HG03439 (cell line): ENCODE measurements around the gene AMER2.

Experiments used
- ATAC-seq: cut with Tn5 transposase; IDR thresholded peaks from one replicate; pipeline ENCODE4 v1.9.1; 2021; ENCODE audit warnings: mild to moderate bottlenecking, moderate library complexity; ENCODE audit not compliant: unreplicated experiment

AMER2 gene, protein sequence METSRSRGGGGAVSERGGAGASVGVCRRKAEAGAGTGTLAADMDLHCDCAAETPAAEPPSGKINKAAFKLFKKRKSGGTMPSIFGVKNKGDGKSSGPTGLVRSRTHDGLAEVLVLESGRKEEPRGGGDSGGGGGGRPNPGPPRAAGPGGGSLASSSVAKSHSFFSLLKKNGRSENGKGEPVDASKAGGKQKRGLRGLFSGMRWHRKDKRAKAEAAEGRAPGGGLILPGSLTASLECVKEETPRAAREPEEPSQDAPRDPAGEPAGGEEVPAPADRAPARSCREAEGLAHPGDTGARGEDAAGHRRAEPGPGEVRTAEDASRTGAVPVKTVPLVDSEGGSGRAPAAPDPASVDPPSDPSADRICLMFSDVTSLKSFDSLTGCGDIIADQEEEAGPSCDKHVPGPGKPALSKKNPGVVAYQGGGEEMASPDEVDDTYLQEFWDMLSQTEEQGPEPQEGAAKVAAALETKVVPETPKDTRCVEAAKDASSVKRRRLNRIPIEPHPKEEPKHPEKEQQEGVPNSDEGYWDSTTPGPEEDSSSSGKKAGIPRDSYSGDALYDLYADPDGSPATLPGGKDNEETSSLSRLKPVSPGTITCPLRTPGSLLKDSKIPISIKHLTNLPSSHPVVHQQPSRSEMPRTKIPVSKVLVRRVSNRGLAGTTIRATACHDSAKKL

DNA sequence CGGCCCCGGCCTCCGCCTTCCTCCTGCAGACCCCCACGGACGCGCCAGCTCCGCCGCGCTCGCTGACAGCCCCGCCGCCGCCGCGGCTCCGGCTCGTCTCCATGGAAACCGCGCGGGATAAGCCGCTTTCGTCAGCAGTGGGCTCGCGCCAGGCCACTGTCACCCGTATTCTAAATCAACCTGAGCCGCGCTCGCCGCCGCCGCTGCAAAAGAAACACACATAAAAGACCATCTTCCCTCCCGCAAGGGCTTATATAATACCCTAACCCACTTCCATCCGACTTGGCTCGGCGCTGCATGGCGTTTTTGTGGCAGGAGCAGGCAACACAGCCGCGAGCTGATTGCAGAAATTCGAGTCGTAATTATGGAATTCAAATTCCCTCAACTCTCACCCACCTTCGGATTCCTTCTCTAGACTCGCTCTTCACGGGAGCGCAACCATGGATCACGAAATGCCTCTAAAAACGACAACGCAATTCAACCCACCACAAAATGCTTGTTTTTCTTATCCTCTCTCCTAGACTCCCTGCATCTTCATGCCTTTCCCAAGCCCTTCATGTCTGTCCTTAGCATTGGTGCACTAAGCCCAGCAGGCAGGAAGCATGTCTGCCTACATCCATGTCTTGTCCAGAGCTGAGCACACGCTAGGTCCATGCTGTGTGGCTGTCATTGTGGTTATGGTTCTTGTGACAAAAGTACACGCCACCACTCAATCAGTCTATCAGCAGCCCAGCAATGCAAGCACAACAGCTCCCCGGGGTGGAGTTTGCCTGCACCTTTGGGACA lies at the start of gene AMER2:
Gene AMER2, minus strand, starts transcription at position 772 of the 786 bp plus-strand sequence. Its CDS starts 669 bp downstream, at position 103.
- no peak for ATAC-seq

DNA sequence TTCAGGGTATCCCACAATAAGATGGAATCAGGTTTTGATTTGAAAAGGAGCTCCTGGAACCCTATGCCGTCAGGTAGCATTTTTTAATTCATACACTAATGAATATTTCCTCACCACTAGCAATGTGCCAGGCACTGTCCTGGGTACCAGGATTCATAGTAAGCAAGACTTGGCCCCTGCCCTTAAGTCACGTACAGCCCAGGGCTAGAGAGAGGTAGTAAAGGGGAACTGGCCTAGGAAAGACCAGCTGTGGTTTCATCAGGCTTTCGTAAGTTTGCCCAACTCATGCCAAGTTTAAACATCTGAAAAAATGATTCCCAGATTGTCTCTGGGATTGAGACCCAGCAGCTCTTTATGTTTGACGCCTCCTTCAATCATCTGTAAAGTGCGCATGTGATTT lies 45.9 kb upstream of the AMER2 start:
- ATAC-seq, result no peak

DNA sequence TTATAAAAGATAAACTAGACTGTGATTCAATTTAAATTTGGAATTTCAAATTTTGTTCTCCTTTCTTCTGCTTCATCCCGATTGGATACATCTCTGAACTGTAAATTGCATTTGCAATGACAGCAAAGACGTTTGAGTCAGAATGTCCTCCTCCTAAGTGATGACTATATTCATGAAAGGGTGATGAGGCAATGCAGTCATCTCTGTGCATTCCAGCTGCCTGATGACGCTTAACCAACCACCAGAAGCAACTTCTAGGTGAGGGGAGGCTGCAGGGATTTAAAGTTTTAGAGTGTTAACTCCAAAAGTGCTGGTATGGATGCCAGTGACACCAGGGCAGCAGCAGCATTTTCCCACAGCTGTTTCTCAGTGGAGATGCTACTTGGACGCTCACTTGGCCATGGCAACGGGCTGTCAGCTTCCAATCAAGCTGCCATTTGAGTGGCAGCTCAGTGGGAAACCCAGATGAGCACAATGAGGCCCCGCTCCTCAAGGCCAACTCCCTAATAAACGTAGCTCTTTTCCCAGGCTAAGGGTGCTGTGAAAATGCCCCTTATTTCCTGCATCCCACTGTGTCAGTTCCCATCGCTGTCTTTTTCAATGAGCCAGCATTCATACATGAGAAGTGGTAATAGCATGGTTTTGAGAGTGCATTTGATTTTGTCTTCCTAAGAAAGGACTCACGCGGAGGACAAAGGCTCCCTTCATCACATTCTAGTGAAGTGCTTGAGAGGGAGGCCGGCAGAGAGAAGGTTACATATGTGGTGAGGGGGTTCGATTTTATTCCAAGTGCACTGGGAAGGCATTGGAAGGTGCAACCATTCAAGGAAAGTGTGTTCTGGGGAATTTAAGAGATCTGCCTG lies 45.2 kb upstream of the AMER2 start:
- ATAC-seq, result no peak

DNA sequence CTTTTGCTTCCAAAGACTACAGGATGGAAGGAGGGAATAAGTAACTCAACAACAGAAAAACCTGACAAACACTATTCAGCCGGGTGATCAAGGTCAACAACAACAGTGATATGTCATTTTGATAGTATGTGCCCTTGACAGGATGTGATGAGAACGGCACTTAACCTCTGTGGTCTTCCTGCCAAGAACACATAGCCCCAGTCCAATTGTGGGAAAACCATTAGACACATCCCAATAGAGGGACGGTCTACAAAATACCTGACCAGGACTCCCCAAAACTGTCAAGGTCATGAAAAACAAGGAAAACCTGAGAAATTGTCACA lies 43.1 kb upstream of the AMER2 start:
- ATAC-seq, result no peak

DNA sequence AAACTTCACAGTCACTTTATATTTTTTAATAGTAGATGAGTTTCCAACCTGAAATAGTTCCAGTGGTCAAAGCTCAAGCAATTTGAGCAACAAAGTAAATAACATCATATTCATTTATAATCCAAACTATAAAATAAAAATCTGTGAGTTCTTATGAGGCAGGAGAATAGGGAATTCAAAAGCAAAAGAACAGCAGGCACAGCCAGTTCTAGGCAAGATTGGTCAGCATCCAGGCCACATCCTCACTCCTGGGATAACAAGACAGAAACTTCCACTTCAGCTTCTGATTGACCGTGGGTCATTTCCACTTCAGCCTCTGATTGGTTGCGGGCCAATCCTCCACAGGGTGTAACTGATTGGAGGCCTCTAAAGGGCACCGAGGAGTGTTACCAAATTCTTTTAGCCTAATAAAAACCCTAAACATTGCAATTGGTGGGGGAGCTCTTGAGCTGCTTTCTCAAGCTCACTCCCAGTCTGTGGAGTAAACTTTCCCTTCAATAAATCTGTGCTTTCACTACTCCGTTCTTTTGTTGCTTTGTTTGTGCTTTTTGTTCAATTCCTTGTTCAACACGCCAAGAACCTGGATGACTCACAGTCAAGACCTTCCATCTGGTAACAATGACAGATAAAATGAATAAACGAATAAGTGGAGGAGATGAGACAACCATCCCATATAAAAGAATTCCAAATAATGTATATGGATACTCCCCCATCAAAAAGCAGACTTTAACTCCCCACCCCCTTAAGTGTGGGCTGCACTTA lies 42.6 kb upstream of the AMER2 start:
- ATAC-seq, result no peak

DNA sequence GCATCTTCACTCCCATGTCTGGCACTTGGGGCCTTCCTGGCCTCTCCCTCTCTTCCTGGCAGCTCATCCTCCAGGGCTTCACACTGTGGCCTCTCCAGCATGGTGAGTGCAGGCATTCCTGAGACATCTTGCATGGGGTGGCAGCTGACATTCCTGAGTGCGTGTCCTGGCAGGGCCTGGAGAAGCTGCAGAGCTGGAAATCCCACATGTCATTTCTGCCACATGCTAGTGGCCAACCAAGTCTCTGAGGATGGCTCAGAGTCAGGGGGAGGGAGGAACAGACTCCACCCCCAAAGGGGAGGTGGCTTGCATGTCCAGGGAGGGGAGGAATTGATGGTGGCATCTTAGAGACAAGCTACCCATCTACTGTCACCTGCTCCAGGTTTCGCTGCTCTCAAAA lies 41.6 kb upstream of the AMER2 start:
- no peak for ATAC-seq

DNA sequence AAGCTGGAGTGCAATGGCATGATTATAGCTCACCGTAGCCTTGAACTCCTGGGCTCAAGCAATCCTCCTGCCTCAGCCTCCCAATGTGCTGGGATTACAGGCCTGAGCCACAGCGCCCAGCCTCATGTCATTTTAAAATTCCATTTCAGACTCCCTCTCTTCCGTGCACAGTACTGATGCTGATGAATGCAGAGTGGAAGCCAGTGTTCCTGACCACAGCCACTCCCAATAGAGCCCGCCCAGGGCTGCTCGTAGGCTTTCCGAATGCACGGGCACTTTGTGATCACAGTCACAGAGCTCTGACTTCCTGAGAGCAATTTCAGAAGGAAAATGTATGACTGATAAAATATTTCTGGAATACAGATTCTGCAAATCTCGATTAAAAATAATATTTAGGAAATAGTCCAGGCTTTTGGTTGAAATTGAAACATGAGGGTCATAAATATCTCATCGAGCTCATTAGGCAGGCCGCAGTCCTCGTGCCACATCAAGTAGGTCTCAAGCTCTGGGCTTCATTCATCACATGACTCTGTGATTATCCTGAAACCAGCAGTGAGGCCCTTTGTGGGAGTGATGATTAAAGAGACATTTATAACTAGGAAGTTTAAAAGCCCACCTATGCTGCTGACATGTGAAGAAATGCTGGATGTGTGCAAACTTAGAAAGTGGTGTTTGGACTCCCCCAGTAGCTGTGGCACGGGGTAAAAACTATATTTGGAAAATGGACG lies 38.9 kb upstream of the AMER2 start:
- no peak for ATAC-seq

DNA sequence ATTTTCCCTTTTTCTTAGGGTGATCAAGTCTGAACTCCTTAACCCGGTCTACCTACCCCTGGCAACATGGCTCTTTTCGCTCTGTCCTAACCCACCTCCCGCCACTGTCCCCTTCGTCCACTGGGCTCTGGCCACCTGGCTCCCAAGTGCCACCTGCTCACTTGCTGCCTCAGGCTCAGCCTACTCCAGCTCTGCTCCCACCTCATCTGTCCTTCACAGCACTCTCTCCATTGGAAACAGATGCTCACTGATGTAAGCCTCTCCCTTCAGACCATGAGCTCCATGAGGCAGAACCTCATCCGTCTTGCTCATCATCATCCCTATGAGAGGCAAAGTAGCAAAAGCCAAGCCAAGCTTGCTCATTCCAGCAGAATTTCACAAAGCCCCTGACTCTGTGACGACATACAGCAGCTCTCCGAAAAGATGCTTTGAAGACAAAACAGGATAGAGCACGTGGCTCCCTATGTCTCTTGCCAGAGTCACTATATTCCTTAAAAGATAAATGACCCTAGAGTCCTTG lies 35.3 kb upstream of the AMER2 start:
- no peak for ATAC-seq

DNA sequence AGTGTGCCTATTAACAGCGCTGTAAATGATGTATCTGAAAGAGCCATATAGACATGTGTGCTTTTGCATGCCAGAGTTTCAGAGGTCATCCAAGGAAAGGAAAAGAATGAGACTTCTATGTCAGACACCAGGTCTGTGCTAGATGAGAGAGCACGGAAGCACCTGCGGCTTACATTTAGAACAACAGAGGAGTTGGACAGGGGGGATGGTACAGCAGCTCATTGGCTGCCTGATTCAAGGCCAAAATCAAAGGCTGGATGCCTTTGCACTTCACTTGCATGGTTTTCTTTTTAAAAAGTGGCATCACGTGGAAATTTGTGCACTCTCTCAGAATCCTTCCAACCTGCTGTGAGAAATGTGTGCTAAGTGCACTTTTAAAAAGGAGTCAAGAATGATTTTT lies 32.8 kb upstream of the AMER2 start:
- ATAC-seq, result no peak

DNA sequence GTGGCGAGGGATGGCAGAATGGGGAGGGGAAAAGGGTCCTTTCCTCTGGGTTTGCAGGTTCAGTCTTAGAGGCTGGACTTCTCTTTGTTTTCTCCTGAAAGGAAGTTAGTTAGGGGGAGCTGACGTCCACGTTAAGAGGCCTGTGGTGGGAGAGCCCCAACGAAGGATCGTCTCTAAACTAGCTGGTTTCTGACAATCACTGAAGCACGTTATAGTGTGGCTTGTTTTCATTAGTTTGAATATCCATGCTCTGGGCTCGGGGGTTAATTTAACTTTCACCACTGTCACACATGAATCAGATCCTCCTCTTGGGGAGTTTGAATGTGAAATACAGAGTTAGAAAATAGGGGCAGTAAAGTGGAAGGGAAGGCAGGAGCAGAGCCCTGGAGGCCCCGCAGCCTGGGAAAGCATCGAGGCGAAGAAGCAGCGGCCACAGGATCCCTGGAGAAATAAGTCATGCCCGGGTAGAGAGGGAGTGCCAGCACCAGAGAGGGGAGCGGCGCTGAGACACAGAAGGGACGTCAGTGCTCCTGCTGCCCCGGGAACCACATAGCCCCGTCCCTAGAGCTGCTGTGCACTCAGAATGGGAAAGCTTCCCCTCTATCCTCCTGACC lies 31.1 kb upstream of the AMER2 start:
- no peak for ATAC-seq

DNA sequence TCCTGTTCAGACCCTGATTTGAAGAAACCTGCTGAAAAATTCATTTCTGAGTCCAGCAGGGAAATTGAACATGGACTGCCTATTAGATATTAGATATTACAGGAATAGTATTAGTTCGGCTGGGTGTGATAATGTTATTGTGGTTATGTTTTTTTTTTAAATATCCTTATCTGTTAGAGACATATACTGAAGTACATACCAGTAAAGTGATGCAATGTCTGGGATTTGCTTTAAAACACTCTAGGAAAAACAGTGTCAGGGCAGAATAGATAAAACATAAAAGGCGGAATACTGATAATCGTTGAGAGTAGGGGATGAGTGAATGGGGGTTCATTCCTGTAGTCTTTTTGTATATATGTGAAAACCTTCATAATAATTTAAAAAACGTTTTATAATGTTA lies 28.7 kb upstream of the AMER2 start:
- no peak for ATAC-seq

DNA sequence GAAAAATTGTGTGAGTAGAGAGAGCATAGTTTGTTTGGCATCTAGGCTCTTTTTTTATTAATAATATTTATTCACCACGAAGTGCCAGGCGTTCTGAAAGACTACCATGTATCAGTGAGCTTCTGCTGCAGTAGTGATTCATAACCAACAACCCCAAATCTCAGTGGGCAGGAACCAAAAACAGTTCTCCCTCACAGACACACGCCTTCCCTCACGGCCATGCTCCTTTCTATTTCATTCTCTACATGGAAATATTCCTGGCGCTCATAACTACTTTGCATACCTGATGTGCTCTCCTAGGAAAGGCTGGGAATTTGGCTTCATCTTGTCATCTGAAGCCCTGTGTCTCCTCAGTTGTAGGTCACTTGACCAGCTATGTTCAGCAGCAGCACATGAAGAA lies 26.6 kb upstream of the AMER2 start:
- ATAC-seq, result no peak

DNA sequence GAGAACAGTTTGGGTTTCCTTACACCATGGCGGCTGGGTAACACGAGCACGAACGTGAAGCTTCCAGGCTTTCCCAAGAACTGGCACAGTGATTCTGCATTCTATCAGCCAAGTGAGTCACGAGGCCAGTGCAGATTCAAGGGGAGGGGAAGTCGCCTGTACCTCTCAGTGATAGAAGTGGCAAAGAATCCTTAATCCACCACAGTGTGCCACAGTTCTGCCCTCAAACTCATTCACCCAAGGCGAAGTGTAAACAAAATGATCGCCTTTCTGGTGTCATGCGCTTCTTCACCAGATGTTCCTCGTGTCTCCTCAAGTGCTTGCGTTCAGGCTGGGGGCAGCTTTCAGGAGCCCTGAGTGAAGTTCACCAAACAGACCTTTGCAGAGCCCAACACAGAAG lies 24.9 kb upstream of the AMER2 start:
- no peak for ATAC-seq

DNA sequence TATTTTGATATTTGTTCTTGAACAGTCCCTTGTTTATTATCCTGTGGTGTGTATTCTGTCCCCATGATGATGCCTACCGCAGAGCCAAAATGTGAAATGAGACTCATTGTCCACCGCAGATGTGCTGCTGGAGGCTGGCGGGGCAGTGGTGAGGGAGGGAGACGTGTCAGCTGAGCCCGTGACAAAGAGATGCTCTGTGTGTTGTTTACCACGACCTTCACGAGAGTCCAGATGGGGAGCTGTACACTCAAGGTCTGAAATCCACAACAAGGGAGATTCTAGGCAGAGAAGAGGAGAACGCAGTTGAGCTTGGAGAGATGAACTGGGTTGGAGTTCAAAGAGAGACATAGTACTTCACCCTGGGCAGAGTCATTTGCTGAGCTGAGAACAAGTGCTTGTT lies 20.8 kb upstream of the AMER2 start:
- ATAC-seq, result no peak

DNA sequence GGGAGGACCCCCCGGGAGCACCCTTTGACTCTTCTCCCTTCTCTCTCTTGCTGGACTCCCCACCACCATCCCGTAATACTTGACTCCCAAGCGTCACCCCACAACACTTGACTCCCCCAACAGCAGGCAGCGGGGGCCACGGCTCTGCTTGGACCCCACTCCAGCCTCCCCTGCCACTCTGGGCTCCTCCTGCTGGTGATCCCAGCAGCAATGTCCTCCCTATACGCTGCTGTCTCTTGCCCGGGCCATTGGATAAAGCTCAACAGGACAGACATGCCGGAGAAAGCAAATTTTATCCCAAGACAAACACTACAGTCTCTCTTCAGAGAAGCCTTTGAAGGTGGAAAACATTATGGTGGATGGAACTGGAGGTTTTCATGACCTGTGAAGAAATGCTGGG lies 20.4 kb upstream of the AMER2 start:
- no peak for ATAC-seq

DNA sequence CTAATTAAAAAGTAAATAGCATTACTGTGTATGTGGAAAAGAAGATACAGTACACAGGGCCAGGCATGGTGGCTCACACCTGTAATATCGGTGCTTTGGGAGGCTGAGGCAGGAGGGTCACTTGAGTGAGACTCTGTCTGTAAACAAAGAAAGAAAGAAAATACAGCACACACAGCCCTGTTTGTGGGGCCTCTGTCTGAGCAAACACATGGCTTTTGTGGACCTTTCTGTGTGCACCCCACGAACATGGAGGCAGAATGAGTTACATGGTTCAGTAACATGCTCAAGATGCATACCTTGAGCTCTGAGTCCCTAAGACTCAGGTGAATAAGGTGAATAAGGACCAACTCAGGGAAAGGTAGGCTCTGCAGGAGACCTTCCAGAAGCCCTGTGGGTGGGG lies 20.0 kb upstream of the AMER2 start:
- no peak for ATAC-seq

DNA sequence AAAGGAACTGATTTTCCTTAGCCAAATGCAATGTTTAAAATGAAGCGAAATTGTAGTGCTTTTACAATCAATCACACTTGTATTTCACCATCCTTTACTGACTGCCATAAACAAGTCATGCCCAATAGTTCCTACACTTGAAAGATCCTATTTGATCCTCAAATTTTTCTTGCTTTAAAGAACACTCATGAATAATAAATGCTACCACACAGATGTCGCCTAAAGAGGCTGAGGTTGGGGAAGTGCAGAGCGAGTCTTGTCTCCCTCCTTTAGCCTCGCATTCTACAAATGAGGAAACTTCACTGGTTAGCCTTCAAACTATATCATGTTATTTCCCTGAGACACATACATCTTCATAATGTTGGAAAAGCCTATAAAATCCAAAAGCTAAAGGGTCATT lies 18.7 kb upstream of the AMER2 start:
- ATAC-seq, result no peak

DNA sequence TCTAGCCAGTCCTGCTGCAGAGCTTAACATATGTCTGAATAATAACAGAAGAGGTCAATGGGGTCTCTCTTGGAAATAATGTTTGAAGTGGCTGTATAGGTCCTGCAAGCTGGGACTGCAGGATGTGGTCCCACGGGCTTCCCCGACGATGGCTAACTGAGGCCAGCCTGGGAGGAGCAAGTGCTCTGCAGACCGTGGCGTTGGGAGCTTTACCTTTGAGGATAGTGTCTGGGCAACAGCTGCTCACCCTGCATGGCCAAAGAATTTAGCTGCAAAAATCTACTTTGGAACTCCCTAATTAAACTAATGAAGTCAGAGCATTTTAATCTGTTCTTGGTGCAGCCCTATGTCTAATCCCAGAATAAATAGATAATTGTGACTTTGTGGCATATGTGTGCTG lies 18.2 kb upstream of the AMER2 start:
- no peak for ATAC-seq

DNA sequence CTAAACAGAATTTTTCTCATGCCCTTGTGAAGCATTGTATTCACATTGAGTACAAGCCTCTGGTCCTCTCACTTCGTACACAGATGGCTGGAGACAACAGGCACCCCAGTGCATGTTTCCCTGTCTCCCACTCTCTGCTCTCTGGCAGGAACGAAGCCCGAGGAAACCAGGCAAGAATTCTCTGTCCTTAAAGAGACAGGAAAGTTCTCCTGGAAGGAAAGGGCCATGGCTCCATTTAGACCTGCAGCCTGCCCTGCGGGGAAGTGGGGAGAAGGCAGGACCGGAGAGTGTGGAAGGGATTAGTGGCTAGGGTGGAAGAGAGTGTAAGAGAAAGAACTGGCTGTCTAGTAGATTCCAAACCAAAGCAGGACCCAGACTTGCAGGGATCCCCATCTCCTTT lies 15.5 kb upstream of the AMER2 start:
- no peak for ATAC-seq
